CD4-positive, alpha-beta memory T cell (primary cell): ENCODE data around the gene DRGX. TPM values are rescaled to one million over a fixed set of nuclear protein-coding genes. Genes with fewer than 3 reads are reported as not detected.

Experiments
- CTCF ChIA-PET: fragments of 350-600 bp; sonication (Branson Sonifier 250); formaldehyde crosslinking; loops from one replicate; lab custom pipeline; 2021; ENCODE audit warnings: inconsistent platforms; ENCODE audit not compliant: partially characterized antibody; lab: Charles Lee
- POLR2A ChIA-PET: fragments of 350-600 bp; sonication (Branson Sonifier 250); formaldehyde crosslinking; loops from one replicate; lab custom pipeline; 2021; ENCODE audit not compliant: partially characterized antibody; lab: Charles Lee
- DNase-seq, 5 donors: peaks; one replicate each; pipeline versions ENCODE4 v3.0.0 to v3.0.0-alpha.2; 2020 to 2022; ENCODE audit warnings: mixed read lengths in 1 of 5
- H3K27ac ChIP-seq: one replicate; pipeline ENCODE4 v1.7.0; 2013; ENCODE audit warnings: low read depth, low read length
- H3K27me3 ChIP-seq: 2 replicates; pipeline ENCODE4 v1.7.0; 2013; ENCODE audit warnings: mild to moderate bottlenecking, low read length, moderate library complexity; ENCODE audit not compliant: insufficient read depth
- H3K36me3 ChIP-seq: 2 replicates; pipeline ENCODE4 v1.7.0; 2013; ENCODE audit warnings: mild to moderate bottlenecking, low read length, moderate library complexity; ENCODE audit not compliant: insufficient read depth
- H3K4me1 ChIP-seq: 2 replicates; pipeline ENCODE4 v1.7.0; 2013; ENCODE audit warnings: mild to moderate bottlenecking, low read length, moderate library complexity; ENCODE audit not compliant: insufficient read depth
- H3K4me3 ChIP-seq, 2 donors: one replicate each; pipeline ENCODE4 v1.7.0; 2013; ENCODE audit warnings: low read length in 2 of 2, mild to moderate bottlenecking in 1 of 2
- H3K9me3 ChIP-seq, 2 donors: one replicate each; pipeline ENCODE4 v1.7.0; 2013; ENCODE audit warnings: low read length in 2 of 2, control low read depth in 1 of 2; ENCODE audit not compliant: control insufficient read depth in 1 of 2
- H3K27ac Mint-ChIP-seq, 7 donors: one replicate each; pipeline ENCODE4 v1.8.0; 2020 to 2021; ENCODE audit warnings: mixed read lengths in 7 of 7, mild to moderate bottlenecking in 6 of 7, inconsistent platforms in 3 of 7, moderate library complexity in 3 of 7
- H3K27me3 Mint-ChIP-seq, 2 donors: one replicate each; pipeline ENCODE4 v1.8.0; 2020 to 2021; ENCODE audit warnings: mixed read lengths in 2 of 2
- H3K36me3 Mint-ChIP-seq, 2 donors: one replicate each; pipeline ENCODE4 v1.8.0; 2020 to 2021; ENCODE audit warnings: mixed read lengths in 2 of 2, inconsistent platforms in 1 of 2, mild to moderate bottlenecking in 1 of 2
- H3K4me1 Mint-ChIP-seq, 4 donors: one replicate each; pipeline ENCODE4 v1.8.0; 2020 to 2021; ENCODE audit warnings: mixed read lengths in 4 of 4, mild to moderate bottlenecking in 1 of 4
- H3K4me3 Mint-ChIP-seq, 8 donors: one replicate each; pipeline ENCODE4 v1.8.0; 2020 to 2021; ENCODE audit warnings: mixed read lengths in 8 of 8, mild to moderate bottlenecking in 7 of 8, moderate library complexity in 6 of 8, inconsistent platforms in 3 of 8
- H3K9me3 Mint-ChIP-seq, 8 donors: one replicate each; pipeline ENCODE4 v1.8.0; 2020 to 2021; ENCODE audit warnings: mixed read lengths in 8 of 8, mild to moderate bottlenecking in 5 of 8, inconsistent platforms in 3 of 8, moderate library complexity in 1 of 8
- intact Hi-C: fragments of 100-400 bp; cut with micrococcal nuclease; formaldehyde crosslinking; loops from one replicate; pipeline ENCODE4 v1.15.1; 2023
- polyA plus RNA-seq, 2 donors: library from polyadenylated mRNA; unstranded; fragments of 300-500 nt; fragmentation: Illumina TruSeq; gene quantifications; one replicate each; pipeline ENCODE4 v1.2.3, GENCODE V29; 2021
- total RNA-seq, 2 experiments: library from RNA; stranded (reverse); gene quantifications; one replicate each; pipeline ENCODE4 v1.2.3, GENCODE V29; 2021

The DRGX gene
- total and polyA plus RNA-seq, 4 experiments from 2014 or later: not detected

GRCh38 chr10:49389361-49389933, 6.4 kb downstream of the DRGX start:
- Mint-ChIP-seq H3K27me3 (peaks cover 29 to 39% of the 10 kb centered on the region in 2 donors), H3K36me3 (no peaks in the 10 kb centered on the region), H3K4me3 (no peak overlapping the region), H3K9me3 (peaks cover 0 to 4% (median 0%) of the 10 kb centered on the region in 8 donors), H3K4me1 (peaks cover 0 to 4% (median 0%) of the 10 kb centered on the region in 4 donors), H3K27ac (no peak overlapping the region)
- Histone ChIP-seq H3K4me3 (no peak overlapping the region), H3K9me3 (no peaks in the 10 kb centered on the region), H3K36me3 (no peaks in the 10 kb centered on the region), H3K27ac (no peak overlapping the region), H3K4me1 (no peaks in the 10 kb centered on the region), H3K27me3 (peaks cover 9% of the 10 kb centered on the region)
- ChIA-PET CTCF (interaction anchor here (1.2 to 2.1 kb wide), 3 partner anchors 18 to 216 kb away, joined by 4 to 7 read pairs (median 4); no protein-coding TSS in a partner anchor), POLR2A (no interaction called here)
- DNase-seq: no peak
- intact Hi-C loops: no loop called here

- POLR2A ChIA-PET: no interaction called here
- Mint-ChIP-seq H3K27ac (peak overlapping the region in 1 of 7 donors; percentile 13), H3K4me1 (no peaks in the 10 kb centered on the region), H3K27me3 (peaks cover 19 to 32% of the 10 kb centered on the region in 2 donors), H3K4me3 (no peak overlapping the region), H3K9me3 (peaks cover 0 to 4% (median 0%) of the 10 kb centered on the region in 8 donors), H3K36me3 (no peaks in the 10 kb centered on the region)
- Histone ChIP-seq H3K4me3 (no peak overlapping the region), H3K4me1 (no peaks in the 10 kb centered on the region), H3K36me3 (no peaks in the 10 kb centered on the region), H3K27ac (no peak overlapping the region), H3K27me3 (no peaks in the 10 kb centered on the region), H3K9me3 (no peaks in the 10 kb centered on the region)
- CTCF ChIA-PET: interaction anchor here (1.2 kb wide), 1 partner anchor 20 kb away, joined by 4 read pairs; no protein-coding TSS in a partner anchor
- no peak for DNase-seq
- intact Hi-C loops: no loop called here
These were observed 7.7 kb downstream of the DRGX start for GRCh38 chr10:49388161-49388560.

GRCh38 chr10:49387071-49387470, 8.8 kb downstream of the DRGX start:
- Histone ChIP-seq H3K36me3 (no peaks in the 10 kb centered on the region), H3K4me3 (no peak overlapping the region), H3K27me3 (no peaks in the 10 kb centered on the region), H3K27ac (no peak overlapping the region), H3K9me3 (no peaks in the 10 kb centered on the region), H3K4me1 (no peaks in the 10 kb centered on the region)
- no peak for DNase-seq
- POLR2A ChIA-PET: no interaction called here
- no peaks in the 10 kb centered on the region for H3K36me3 Mint-ChIP-seq
- no peaks in the 10 kb centered on the region for H3K4me1 Mint-ChIP-seq
- intact Hi-C loops: no loop called here
- no peak overlapping the region for H3K4me3 Mint-ChIP-seq
- CTCF ChIA-PET: no interaction called here
- peaks cover 12 to 29% of the 10 kb centered on the region in 2 donors for H3K27me3 Mint-ChIP-seq
- peaks cover 0 to 4% (median 0%) of the 10 kb centered on the region in 8 donors for H3K9me3 Mint-ChIP-seq
- no peak overlapping the region for H3K27ac Mint-ChIP-seq

- H3K4me1 ChIP-seq: no peaks in the 10 kb centered on the region
- ChIA-PET POLR2A (no interaction called here), CTCF (no interaction called here)
- H3K36me3 ChIP-seq: no peaks in the 10 kb centered on the region
- Mint-ChIP-seq H3K27me3 (peaks cover 11 to 21% of the 10 kb centered on the region in 2 donors), H3K9me3 (peaks cover 0 to 4% (median 0%) of the 10 kb centered on the region in 8 donors), H3K36me3 (no peaks in the 10 kb centered on the region), H3K27ac (no peak overlapping the region), H3K4me3 (no peak overlapping the region), H3K4me1 (no peaks in the 10 kb centered on the region)
- H3K27ac ChIP-seq: no peak overlapping the region
- DNase-seq: no peak
- no peaks in the 10 kb centered on the region for H3K27me3 ChIP-seq
- intact Hi-C loops: no loop called here
- no peaks in the 10 kb centered on the region for H3K9me3 ChIP-seq
- H3K4me3 ChIP-seq: no peak overlapping the region
These were observed 9.7 kb downstream of the DRGX start for GRCh38 chr10:49385939-49386922.

GRCh38 chr10:49384268-49384953, 11.5 kb downstream of the DRGX start:
- no peak for DNase-seq
- Histone ChIP-seq H3K27me3 (no peaks in the 10 kb centered on the region), H3K4me3 (no peak overlapping the region), H3K9me3 (no peaks in the 10 kb centered on the region), H3K27ac (no peak overlapping the region), H3K4me1 (no peaks in the 10 kb centered on the region), H3K36me3 (no peaks in the 10 kb centered on the region)
- peaks cover 5 to 13% of the 10 kb centered on the region in 2 donors for H3K27me3 Mint-ChIP-seq
- H3K27ac Mint-ChIP-seq: no peak overlapping the region
- peaks cover 0 to 4% (median 0%) of the 10 kb centered on the region in 8 donors for H3K9me3 Mint-ChIP-seq
- H3K4me3 Mint-ChIP-seq: no peak overlapping the region
- ChIA-PET CTCF (no interaction called here), POLR2A (no interaction called here)
- no peaks in the 10 kb centered on the region for H3K36me3 Mint-ChIP-seq
- H3K4me1 Mint-ChIP-seq: no peaks in the 10 kb centered on the region
- intact Hi-C loops: no loop called here

- no peaks in the 10 kb centered on the region for H3K36me3 ChIP-seq
- H3K27me3 Mint-ChIP-seq: peaks cover 5 to 10% of the 10 kb centered on the region in 2 donors
- no peak for DNase-seq
- no peaks in the 10 kb centered on the region for H3K4me1 ChIP-seq
- H3K9me3 Mint-ChIP-seq: peaks cover 0 to 3% (median 0%) of the 10 kb centered on the region in 8 donors
- H3K27me3 ChIP-seq: no peaks in the 10 kb centered on the region
- no peak overlapping the region for H3K4me3 Mint-ChIP-seq
- no peak overlapping the region for H3K27ac ChIP-seq
- CTCF ChIA-PET: no interaction called here
- intact Hi-C loops: no loop called here
- no peak overlapping the region for H3K4me3 ChIP-seq
- H3K36me3 Mint-ChIP-seq: no peaks in the 10 kb centered on the region
- H3K4me1 Mint-ChIP-seq: no peaks in the 10 kb centered on the region
- no peak overlapping the region for H3K27ac Mint-ChIP-seq
- no peaks in the 10 kb centered on the region for H3K9me3 ChIP-seq
- POLR2A ChIA-PET: no interaction called here
These were observed 12.0 kb downstream of the DRGX start for GRCh38 chr10:49383853-49384252.

GRCh38 chr10:49382826-49383225, 13.1 kb downstream of the DRGX start:
- H3K9me3 ChIP-seq: no peaks in the 10 kb centered on the region
- H3K27me3 ChIP-seq: no peaks in the 10 kb centered on the region
- no peaks in the 10 kb centered on the region for H3K36me3 Mint-ChIP-seq
- H3K27ac Mint-ChIP-seq: no peak overlapping the region
- H3K4me1 ChIP-seq: no peaks in the 10 kb centered on the region
- DNase-seq: no peak
- H3K9me3 Mint-ChIP-seq: no peaks in the 10 kb centered on the region
- H3K4me3 Mint-ChIP-seq: no peak overlapping the region
- ChIA-PET POLR2A (no interaction called here), CTCF (no interaction called here)
- H3K27me3 Mint-ChIP-seq: peaks cover 5 to 6% of the 10 kb centered on the region in 2 donors
- H3K36me3 ChIP-seq: no peaks in the 10 kb centered on the region
- H3K27ac ChIP-seq: no peak overlapping the region
- intact Hi-C loops: no loop called here
- H3K4me3 ChIP-seq: no peak overlapping the region
- no peaks in the 10 kb centered on the region for H3K4me1 Mint-ChIP-seq
